ENCODE data around the gene CNKSR2. TPM values are rescaled to one million over a fixed set of nuclear protein-coding genes. Genes with fewer than 3 reads are reported as not detected.

CNKSR2 gene
- total RNA-seq, result under 0.01 and 0.32 TPM in 2 replicates

DNA sequence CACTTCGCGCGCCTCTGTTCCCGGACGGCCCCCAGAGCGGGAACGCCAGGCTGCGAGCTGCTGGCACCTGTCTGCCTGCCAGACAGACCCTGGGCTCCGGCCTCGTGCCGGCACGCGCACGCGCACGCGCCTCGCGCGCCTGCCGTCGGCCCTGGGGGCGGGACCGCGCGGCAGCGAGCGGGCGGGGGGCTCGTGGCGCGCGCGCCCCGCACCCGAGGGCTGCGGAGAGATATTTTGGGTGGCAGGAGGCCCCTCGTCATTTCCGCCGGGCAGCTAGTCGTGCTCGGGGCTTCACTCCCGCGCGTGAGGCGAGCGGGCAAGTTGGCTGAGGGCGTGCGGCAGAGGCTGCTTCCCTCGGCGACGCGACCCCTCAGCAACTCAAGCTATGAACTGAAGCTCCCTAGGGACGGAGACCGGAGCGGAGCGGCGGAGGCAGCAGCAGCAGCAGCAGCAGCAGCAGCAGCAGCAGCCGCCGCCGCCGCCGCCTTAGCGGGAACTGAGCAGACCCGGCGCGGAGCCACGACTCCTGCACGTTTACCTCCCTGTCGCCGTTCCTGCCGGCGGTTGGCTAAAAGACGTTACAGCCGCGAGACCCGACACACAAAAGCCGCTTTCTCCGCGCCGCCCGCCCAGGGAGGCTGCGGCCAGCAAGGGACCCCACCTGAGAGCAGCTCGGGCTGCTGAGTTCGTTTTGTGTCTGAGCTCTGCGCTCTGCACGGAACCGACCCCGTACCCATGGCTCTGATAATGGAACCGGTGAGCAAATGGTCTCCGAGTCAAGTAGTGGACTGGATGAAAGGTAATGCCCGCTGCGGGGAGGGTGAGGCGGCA lies at the start of gene CNKSR2:
CNKSR2 (plus strand) TSS at position 256 of the 831 bp plus-strand sequence; CDS start at position 736, 480 bp downstream.

GRCh38 chrX:21658152-21658737 lies 284.0 kb downstream of the CNKSR2 start, which contains the start of gene KLHL34:
TSS of gene KLHL34 (minus strand) at chrX:21658330. CDS start at chrX:21657788, 542 bp downstream.

Measured in bronchial smooth muscle cell (primary cell).